Cardiac ventricle fibroblast (primary cell): Measurements from ENCODE around the gene LRTM1. TPM values are rescaled to one million over a fixed set of nuclear protein-coding genes. Genes with fewer than 3 reads are reported as not detected.

Source experiments
- total RNA-seq: library from RNA; depleted of rRNA; stranded (reverse); fragments of >200 nt; gene quantifications from 2 replicates; pipeline ENCODE4 v1.2.3, GENCODE V29; 2015

The LRTM1 gene
- total RNA-seq: not detected in 2 replicates

GRCh38 chr3:54928046-54928770 lies at the start of gene LRTM1:
LRTM1 (minus strand) TSS chr3:54928059; CDS start chr3:54927911, 148 bp downstream.

